C4-2B (cell line): ENCODE results near the gene UBE2E1.

Source experiments
- H3K27ac ChIP-seq: fragments of 450-650 bp; 2 replicates; pipeline ENCODE4 v1.5.1; 2017
- CTCF ChIP-seq: fragments of 450-650 bp; conservative IDR thresholded peaks from 2 replicates; pipeline ENCODE4 v1.5.1; 2017; ENCODE audit warnings: mild to moderate bottlenecking
- ZFX ChIP-seq: fragments of 450-650 bp; IDR thresholded peaks from 2 replicates; pipeline ENCODE4 v1.6.1; 2017

Gene UBE2E1

DNA sequence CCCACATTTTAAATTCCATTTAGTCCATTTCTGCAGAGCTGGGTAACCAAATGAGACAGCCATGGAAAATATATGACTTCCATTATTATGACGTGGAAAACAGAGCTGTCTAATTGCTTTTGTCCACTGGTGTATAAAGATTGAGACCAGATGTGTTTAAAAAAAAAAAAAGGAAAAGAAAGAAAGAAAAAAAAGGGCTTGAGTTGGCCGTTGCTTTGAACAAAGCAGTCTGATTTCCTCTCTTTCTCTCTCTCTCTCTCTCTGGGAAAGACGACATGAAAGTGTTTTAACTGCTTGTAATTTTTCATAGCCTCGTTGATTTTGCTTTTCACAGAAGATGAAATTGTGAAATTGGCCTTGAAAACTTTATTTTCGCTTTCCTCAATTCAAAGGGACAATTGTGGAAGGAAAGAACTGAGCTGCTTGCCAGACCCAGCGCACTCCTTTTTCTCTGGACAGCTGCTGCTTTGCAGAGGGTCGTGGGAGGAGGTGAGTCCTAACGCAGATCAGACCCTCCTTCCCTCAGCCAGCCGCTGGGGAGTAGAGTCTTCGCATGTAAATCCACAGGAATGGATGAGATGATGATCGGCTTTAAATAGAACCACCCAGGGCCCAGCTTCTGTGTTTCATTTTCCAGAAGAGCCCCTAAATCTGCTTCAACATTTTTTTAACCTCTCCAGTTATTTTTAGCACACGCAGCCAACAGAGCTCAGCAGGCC is 42.8 kb upstream of the UBE2E1 start:
- no peak overlapping the region for H3K27ac ChIP-seq
- no peak for TF ChIP-seq ZFX
- no peak for TF ChIP-seq CTCF

DNA sequence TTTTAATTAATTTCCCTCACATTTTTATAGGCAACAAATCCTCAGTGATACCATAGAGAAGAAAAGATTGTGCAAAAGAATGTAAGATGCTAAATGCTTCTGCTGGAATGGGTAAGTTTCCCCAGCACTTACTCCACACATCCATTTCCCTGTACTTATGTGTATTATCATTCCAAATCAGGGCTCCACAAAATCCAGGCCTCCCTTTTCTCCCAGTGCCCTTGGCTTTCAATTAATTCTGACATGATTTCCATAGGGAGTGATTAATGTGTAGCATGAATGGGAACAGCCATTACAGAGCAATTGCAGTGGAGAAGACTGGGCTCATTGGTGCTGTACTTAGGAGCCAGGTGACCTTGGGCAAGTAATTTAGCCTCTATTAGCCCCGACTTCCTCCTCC is 41.3 kb upstream of the UBE2E1 start:
- no peak for TF ChIP-seq CTCF
- no peak for TF ChIP-seq ZFX
- no peak overlapping the region for H3K27ac ChIP-seq

- no peak overlapping the region for H3K27ac ChIP-seq
- TF ChIP-seq ZFX (no peak), CTCF (no peak)
Measured at GRCh38 chr3:23767546-23767945, 38.2 kb upstream of the UBE2E1 start.

DNA sequence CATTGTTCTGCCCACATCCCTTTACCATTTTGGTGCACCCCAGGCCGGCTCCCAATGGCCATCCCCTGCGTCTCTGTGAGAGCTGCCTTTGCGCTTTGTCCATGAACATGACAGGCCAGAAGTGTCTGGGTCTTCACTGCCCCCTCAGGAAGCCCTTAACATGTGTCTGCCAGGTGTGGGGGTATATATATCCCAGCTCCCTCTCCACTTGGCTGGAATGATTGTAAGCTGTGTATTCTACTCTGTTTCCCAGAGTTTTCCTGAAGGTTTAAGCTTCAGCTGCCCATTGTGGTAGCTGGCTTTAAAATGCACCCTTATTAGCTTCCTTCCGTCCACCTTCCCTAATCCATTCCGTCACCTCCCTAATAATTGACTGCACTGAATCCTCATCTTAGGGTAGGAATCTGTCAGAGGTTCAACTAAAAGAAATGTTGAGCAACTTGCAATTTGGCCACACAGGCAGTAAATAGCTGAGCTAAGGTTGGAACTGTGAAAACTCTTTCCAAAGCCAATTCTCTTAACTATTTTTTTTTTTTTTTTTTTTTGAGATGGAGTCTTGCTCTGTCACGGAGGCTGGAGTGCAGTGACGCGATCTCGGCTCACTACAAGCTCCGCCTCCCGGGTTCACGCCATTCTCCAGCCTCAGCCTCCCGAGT is 30.4 kb upstream of the UBE2E1 start:
- H3K27ac ChIP-seq = no peak overlapping the region
- TF ChIP-seq CTCF (no peak), ZFX (no peak)

DNA sequence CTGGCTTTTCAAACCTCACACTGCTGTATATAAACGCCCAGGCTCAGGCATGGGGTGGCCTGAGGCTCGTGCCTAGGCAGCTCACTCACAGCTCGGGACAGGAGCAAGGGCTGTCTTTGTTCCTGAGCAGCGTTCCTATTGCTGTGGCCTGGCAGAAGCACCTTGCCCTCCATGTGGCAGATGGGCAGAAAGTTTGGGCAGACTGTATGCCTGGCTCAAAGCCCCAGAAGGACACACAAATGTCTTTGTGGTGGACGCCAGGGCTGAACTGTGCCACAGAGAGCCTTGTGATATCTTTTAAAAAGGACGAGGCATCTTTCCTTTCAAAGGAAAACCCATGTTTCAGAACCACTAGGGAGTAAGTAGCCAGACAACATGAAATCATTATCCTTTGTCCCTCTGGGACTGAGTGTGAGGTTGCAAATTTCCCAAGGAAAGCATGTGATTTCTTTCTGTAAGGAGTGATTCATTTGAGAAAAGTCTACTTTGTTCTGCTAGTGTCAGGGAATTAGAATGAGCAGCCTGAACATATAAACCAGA is 29.3 kb upstream of the UBE2E1 start:
- no peak overlapping the region for H3K27ac ChIP-seq
- TF ChIP-seq CTCF (no peak), ZFX (no peak)

DNA sequence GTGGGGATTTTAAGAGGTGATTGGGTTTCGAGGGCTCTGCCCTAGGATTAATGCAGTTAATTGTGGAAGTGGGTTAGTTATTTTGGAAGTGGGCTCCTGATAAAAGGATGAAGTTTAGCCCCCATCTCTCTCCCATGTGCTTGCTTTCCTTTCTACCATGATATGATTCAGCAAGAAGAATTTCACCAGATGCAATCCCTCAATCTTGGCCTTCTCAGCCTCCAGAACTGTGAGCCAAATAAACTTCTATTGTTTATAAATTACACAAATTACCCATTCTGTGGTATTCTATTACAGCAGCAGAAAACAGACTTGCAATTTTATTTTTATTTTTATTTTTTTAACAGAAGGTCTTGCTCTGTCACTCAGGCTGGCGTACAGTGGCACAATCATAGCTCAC is 27.3 kb upstream of the UBE2E1 start:
- TF ChIP-seq ZFX (no peak), CTCF (no peak)
- no peak overlapping the region for H3K27ac ChIP-seq

GRCh38 chr3:23779841-23780240 is 25.9 kb upstream of the UBE2E1 start:
- H3K27ac ChIP-seq = no peak overlapping the region
- TF ChIP-seq CTCF (no peak), ZFX (no peak)
